Measurements from ENCODE around the gene IGLL5.

IGLL5 gene

GRCh38 chr22:22938672-22939587 lies 51.3 kb downstream of the IGLL5 start:
- DNase-seq (ENCODE audit: low read depth in 3 of 3) = no peak

GRCh38 chr22:22939588-22940368 lies 52.2 kb downstream of the IGLL5 start:
- no peak for DNase-seq (ENCODE audit: low read depth in 3 of 3)

GRCh38 chr22:22940961-22941605 lies 53.5 kb downstream of the IGLL5 start:
- no peak for DNase-seq (ENCODE audit: low read depth in 3 of 3)

- DNase-seq (ENCODE audit: low read depth in 3 of 3) = no peak
Measured at GRCh38 chr22:22941831-22942510, 54.4 kb downstream of the IGLL5 start.

GRCh38 chr22:22942511-22943329 lies 55.1 kb downstream of the IGLL5 start:
- DNase-seq (ENCODE audit: low read depth in 3 of 3) = peak; percentile 43 to 65 (median 55)

GRCh38 chr22:22943521-22944267 lies 56.1 kb downstream of the IGLL5 start:
- DNase-seq (ENCODE audit: low read depth in 3 of 3) = no peak

GRCh38 chr22:22944268-22944985 lies 56.8 kb downstream of the IGLL5 start:
- no peak for DNase-seq (ENCODE audit: low read depth in 3 of 3)

GRCh38 chr22:22945195-22945594 lies 57.6 kb downstream of the IGLL5 start:
- no peak for DNase-seq (ENCODE audit: low read depth in 3 of 3)

Measured in stimulated activated CD4-positive, alpha-beta T cell treated with anti-CD3 and anti-CD28 coated beads, TNF-alpha, amount 100 ng/mL, for 4 hours (primary cell).